ENCODE results near the gene SYT7.
"Not testable (repeated sequence)": the region's sequence is repeated elsewhere in the genome, so short reads cannot be mapped to it uniquely, and the experiment has no call there.

Gene SYT7

DNA sequence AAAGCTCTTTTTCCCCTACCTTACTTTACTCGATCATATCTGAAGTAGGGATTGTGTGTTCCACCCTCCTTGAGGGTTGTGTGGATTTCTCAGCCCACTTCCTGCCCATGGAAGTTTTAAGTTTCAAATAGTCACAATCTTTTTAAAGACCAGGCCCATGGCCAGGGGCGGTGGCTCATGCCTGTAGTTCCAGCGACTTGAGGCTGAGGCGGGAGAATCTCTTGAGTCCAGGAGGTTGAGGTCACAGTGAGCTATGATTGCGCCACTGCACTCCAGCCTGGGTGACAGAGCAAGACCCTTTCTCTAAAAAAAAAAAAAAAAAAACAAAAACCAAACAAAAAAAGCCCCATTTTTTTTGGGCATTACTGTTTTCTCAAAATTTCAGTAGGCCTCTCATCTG, 108.6 kb downstream of the SYT7 start:
- DNase-seq, result no peak

DNA sequence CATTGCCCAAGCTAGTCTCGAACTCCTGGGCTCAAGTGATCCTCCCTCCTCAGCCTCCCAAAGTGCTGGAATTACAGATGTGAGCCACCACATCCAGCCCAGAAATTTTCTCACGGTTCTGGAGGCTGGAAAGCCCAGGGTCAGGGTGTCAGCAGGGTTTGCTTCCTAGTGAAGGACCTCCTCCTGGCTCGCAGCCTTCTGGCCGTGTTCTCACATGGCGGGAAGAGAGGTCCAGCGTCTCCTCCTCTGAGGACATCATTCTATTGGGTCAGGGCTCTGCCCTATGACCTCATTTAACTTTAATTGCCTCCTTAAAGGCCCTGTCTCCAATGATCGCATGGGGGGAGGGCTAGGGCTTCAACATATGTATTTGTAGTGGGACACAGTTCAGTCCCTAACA, 112.9 kb downstream of the SYT7 start:
- no peak for DNase-seq

DNA sequence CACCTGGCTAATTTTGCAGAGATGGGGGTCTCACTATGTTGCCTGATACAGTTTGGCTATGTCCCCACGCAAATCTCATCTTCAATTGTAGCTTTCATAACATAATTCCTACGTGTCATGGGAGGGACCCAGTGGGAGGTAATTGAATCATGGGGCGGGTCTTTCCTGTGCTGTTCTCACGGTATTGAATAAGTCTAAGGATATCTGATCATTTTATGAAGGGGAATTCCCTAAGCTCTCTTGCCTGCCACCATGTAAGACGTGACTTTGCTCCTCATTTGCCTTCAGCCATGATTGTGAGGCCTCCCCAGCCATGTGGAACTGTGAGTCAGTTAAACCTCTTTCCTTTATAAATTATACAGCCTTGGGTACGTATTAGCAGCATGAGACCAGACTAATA, 113.3 kb downstream of the SYT7 start:
- DNase-seq, result not testable (repeated sequence)

All from suppressor macrophage treated with lipopolysaccharide for 1 hour (primary cell).